Karpas-422 (cell line): Measurements from ENCODE around the gene FN3KRP. TPM values are rescaled to one million over a fixed set of nuclear protein-coding genes. Genes with fewer than 3 reads are reported as not detected.

Source experiments
- DNase-seq: peaks from one replicate; pipeline ENCODE4 v3.0.0-alpha.2; 2015
- H2AFZ ChIP-seq: fragments of 200-600 bp; sonication (generic); 2 replicates; pipeline ENCODE4 v1.6.1; 2014; ENCODE audit warnings: antibody characterized with exemption, low read length, mixed read lengths
- H3K27ac ChIP-seq: fragments of 200-600 bp; sonication (generic); 2 replicates; pipeline ENCODE4 v1.5.1; 2014; ENCODE audit warnings: mild to moderate bottlenecking, low read length, moderate library complexity
- H3K27me3 ChIP-seq: fragments of 200-600 bp; sonication (generic); 2 replicates; pipeline ENCODE4 v1.6.1; 2014; ENCODE audit warnings: low read length, mixed read lengths
- H3K36me3 ChIP-seq: fragments of 200-600 bp; sonication (generic); 2 replicates; pipeline ENCODE4 v1.6.1; 2014; ENCODE audit warnings: low read length, mixed read lengths; ENCODE audit not compliant: insufficient read depth
- H3K4me1 ChIP-seq: fragments of 200-600 bp; sonication (generic); 2 replicates; pipeline ENCODE4 v1.6.1; 2014; ENCODE audit warnings: mild to moderate bottlenecking, low read length, mixed read lengths
- H3K4me2 ChIP-seq: fragments of 200-600 bp; sonication (generic); 2 replicates; pipeline ENCODE4 v1.6.1; 2014; ENCODE audit warnings: low read length, low read depth, mild to moderate bottlenecking; ENCODE audit not compliant: poor library complexity, severe bottlenecking
- H3K4me3 ChIP-seq: fragments of 200-600 bp; sonication (generic); 2 replicates; pipeline ENCODE4 v1.5.1; 2014; ENCODE audit warnings: mild to moderate bottlenecking, antibody characterized with exemption, low read length, mixed read lengths
- H3K79me2 ChIP-seq: fragments of 200-600 bp; sonication (generic); 2 replicates; pipeline ENCODE4 v1.6.1; 2014; ENCODE audit warnings: mild to moderate bottlenecking, low read length, mixed read lengths
- H3K9ac ChIP-seq: fragments of 200-600 bp; sonication (generic); 2 replicates; pipeline ENCODE4 v1.6.0; 2014; ENCODE audit warnings: low read length
- H3K9me2 ChIP-seq: fragments of 200-600 bp; sonication (generic), shearing (Covaris generic); replicated peaks from 2 replicates; pipeline ENCODE4 v1.6.0; 2014; ENCODE audit warnings: mild to moderate bottlenecking, low read length, moderate library complexity; ENCODE audit not compliant: insufficient read depth
- H3K9me3 ChIP-seq: fragments of 300-700, 200-600 bp; sonication (generic); 2 replicates; pipeline ENCODE4 v1.6.1; 2014; ENCODE audit warnings: low read length, mixed read lengths
- H4K20me1 ChIP-seq: fragments of 200-600 bp; sonication (generic); 2 replicates; pipeline ENCODE4 v1.6.1; 2014; ENCODE audit warnings: mild to moderate bottlenecking, antibody characterized with exemption, low read length, low read depth; ENCODE audit not compliant: insufficient read depth
- total RNA-seq: library from RNA; depleted of rRNA; stranded (reverse); fragments of >200 nt; shearing (Covaris generic); gene quantifications from 2 replicates; pipeline ENCODE4 v1.2.3, GENCODE V29; 2014; ENCODE audit warnings: low replicate concordance

Gene FN3KRP
- total RNA-seq, 1 experiment from 2014 or later, result 6.2 TPM

- no peaks in the 10 kb centered on the region for H3K9me2 ChIP-seq
- no peak overlapping the region for H3K4me3 ChIP-seq
- H3K4me2 ChIP-seq, result no peak overlapping the region
- no peaks in the 10 kb centered on the region for H3K79me2 ChIP-seq
- H4K20me1 ChIP-seq, result no peaks in the 10 kb centered on the region
- DNase-seq, result no peak
- H3K4me1 ChIP-seq, result no peaks in the 10 kb centered on the region
- H3K9me3 ChIP-seq, result peaks cover 8% of the 10 kb centered on the region
- no peak overlapping the region for H3K9ac ChIP-seq
- H3K36me3 ChIP-seq, result no peaks in the 10 kb centered on the region
- no peaks in the 10 kb centered on the region for H3K27me3 ChIP-seq
- H3K27ac ChIP-seq, result no peak overlapping the region
- H2AFZ ChIP-seq, result no peak overlapping the region
These were observed 31.2 kb upstream of the FN3KRP start for GRCh38 chr17:82685291-82685690.

- Histone ChIP-seq H3K9ac (no peak overlapping the region), H3K27ac (no peak overlapping the region), H3K36me3 (no peaks in the 10 kb centered on the region), H3K4me3 (no peak overlapping the region), H3K4me2 (no peak overlapping the region), H3K27me3 (no peaks in the 10 kb centered on the region), H4K20me1 (no peaks in the 10 kb centered on the region), H2AFZ (no peak overlapping the region), H3K9me2 (no peaks in the 10 kb centered on the region), H3K79me2 (no peaks in the 10 kb centered on the region), H3K4me1 (no peaks in the 10 kb centered on the region), H3K9me3 (peaks cover 3% of the 10 kb centered on the region; the same call in 1 of the 2 replicates)
- no peak for DNase-seq
These were observed 29.9 kb upstream of the FN3KRP start for GRCh38 chr17:82686366-82687324.

- Histone ChIP-seq H3K79me2 (no peaks in the 10 kb centered on the region), H3K27me3 (no peaks in the 10 kb centered on the region), H3K27ac (no peak overlapping the region), H3K4me3 (no peak overlapping the region), H3K9me2 (no peaks in the 10 kb centered on the region), H4K20me1 (no peaks in the 10 kb centered on the region), H3K4me1 (no peaks in the 10 kb centered on the region), H3K9ac (no peak overlapping the region), H3K36me3 (no peaks in the 10 kb centered on the region), H2AFZ (no peak overlapping the region), H3K9me3 (no peaks in the 10 kb centered on the region; the same call in 1 of the 2 replicates), H3K4me2 (no peak overlapping the region)
- DNase-seq, result no peak
These were observed 29.1 kb upstream of the FN3KRP start for GRCh38 chr17:82687375-82687861.

DNA sequence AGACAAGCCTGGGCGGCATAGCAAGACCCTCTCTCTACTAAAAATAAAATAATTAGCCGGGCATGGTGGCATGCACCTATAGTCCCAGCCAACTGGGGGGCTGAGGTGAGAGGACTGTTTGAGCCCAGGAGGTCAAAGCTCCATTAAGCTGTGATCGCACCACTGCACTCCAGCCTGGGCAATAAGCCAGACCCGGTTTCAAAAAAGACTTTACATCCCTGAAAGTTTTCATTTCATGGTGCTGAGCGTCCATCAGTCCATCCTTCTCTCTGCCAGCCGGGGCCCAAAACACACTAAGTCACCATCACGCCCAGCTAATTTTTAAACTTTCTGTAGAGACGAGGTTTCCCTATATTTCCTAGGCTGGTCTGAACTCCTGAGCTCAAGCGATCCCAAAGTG, 28.6 kb upstream of the FN3KRP start:
- Histone ChIP-seq H2AFZ (no peak overlapping the region), H3K4me2 (no peak overlapping the region), H3K9ac (no peak overlapping the region), H3K27me3 (no peaks in the 10 kb centered on the region), H3K36me3 (no peaks in the 10 kb centered on the region), H3K27ac (no peak overlapping the region), H3K4me3 (no peak overlapping the region), H3K79me2 (no peaks in the 10 kb centered on the region), H4K20me1 (no peaks in the 10 kb centered on the region), H3K4me1 (no peaks in the 10 kb centered on the region), H3K9me3 (no peaks in the 10 kb centered on the region), H3K9me2 (no peaks in the 10 kb centered on the region)
- no peak for DNase-seq

DNA sequence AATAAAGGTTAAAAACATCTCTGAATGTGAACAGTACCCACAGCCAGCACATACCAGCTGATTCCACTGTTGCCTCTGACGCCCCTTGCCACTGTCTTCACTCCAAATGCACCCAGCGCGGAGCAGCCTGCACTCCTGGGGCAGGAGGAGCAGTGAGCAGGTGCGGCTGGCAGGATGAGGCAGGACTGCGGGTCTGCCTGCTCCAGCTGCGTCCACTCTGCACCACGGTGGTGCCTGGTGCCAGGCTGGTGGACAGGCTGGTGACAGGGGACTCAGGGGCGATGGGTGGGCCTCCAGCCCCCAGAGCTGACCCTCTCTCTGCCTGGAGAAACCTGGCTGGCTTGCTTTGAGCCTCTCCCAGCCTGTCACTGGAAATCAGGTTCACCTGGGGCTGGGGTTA, 27.4 kb upstream of the FN3KRP start:
- H3K27me3 ChIP-seq, result no peaks in the 10 kb centered on the region
- no peak overlapping the region for H3K4me2 ChIP-seq
- H3K4me3 ChIP-seq, result no peak overlapping the region
- H3K79me2 ChIP-seq, result no peaks in the 10 kb centered on the region
- H2AFZ ChIP-seq, result no peak overlapping the region
- no peaks in the 10 kb centered on the region for H3K9me2 ChIP-seq
- no peaks in the 10 kb centered on the region for H4K20me1 ChIP-seq
- no peak overlapping the region for H3K27ac ChIP-seq
- H3K9me3 ChIP-seq, result no peaks in the 10 kb centered on the region
- no peak overlapping the region for H3K9ac ChIP-seq
- H3K4me1 ChIP-seq, result no peaks in the 10 kb centered on the region
- no peaks in the 10 kb centered on the region; the same call in 1 of the 2 replicates for H3K36me3 ChIP-seq
- no peak for DNase-seq

DNA sequence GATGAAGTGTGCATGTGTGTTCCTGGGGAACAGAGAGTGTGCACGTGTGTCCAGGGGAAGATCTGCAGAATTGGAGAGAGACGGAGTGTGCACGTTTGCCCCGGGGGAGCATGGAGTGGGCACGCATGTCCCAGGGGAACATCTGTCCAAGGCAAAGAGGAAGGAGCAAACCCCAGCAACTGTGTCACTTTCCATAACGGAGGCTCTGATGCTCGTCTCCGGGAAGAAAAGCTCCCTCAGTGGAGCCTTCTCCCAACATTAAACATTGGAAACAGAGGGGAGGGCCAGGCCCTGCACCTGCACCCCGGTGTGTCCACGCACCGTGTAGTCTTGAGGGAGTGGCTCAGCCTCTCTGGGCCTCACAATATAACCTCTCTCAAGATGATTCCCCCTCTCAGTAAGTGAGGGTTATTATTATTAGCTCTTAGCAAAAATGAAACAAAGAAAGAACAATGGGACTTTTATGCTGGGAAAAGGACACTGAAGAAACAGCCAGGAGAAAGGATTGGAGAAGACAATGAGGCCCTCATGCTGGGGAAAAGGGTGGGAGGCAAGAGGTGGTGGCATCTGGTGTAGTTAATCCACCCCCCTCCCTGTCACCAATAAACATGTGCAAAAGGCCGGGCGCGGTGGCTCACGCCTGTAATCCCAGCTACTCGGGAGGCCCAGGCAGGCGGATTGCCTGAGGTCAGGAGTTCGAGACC, 25.6 kb upstream of the FN3KRP start:
- no peaks in the 10 kb centered on the region for H3K4me1 ChIP-seq
- no peak overlapping the region for H3K4me3 ChIP-seq
- H3K27ac ChIP-seq, result no peak overlapping the region
- no peak for DNase-seq
- H3K27me3 ChIP-seq, result no peaks in the 10 kb centered on the region
- H3K79me2 ChIP-seq, result no peaks in the 10 kb centered on the region
- no peak overlapping the region for H3K4me2 ChIP-seq
- no peaks in the 10 kb centered on the region for H4K20me1 ChIP-seq
- H3K36me3 ChIP-seq, result no peaks in the 10 kb centered on the region; the same call in 1 of the 2 replicates
- H3K9me3 ChIP-seq, result peaks cover 3% of the 10 kb centered on the region; the same call in 1 of the 2 replicates
- H3K9ac ChIP-seq, result no peak overlapping the region
- no peak overlapping the region for H2AFZ ChIP-seq
- H3K9me2 ChIP-seq, result no peaks in the 10 kb centered on the region

- H3K9ac ChIP-seq, result no peak overlapping the region
- no peak for DNase-seq
- H3K4me3 ChIP-seq, result no peak overlapping the region
- no peaks in the 10 kb centered on the region for H3K9me2 ChIP-seq
- no peaks in the 10 kb centered on the region for H4K20me1 ChIP-seq
- no peaks in the 10 kb centered on the region for H3K4me1 ChIP-seq
- H2AFZ ChIP-seq, result no peak overlapping the region
- H3K4me2 ChIP-seq, result no peak overlapping the region
- H3K79me2 ChIP-seq, result no peaks in the 10 kb centered on the region
- H3K9me3 ChIP-seq, result peaks cover 3% of the 10 kb centered on the region; the same call in 1 of the 2 replicates
- H3K27ac ChIP-seq, result no peak overlapping the region
- no peaks in the 10 kb centered on the region; the same call in 1 of the 2 replicates for H3K36me3 ChIP-seq
- no peaks in the 10 kb centered on the region for H3K27me3 ChIP-seq
These were observed 24.8 kb upstream of the FN3KRP start for GRCh38 chr17:82691714-82692113.

GRCh38 chr17:82692268-82692667, 24.2 kb upstream of the FN3KRP start:
- no peak overlapping the region for H3K4me2 ChIP-seq
- no peak for DNase-seq
- no peaks in the 10 kb centered on the region for H3K79me2 ChIP-seq
- no peak overlapping the region for H3K27ac ChIP-seq
- no peaks in the 10 kb centered on the region for H3K4me1 ChIP-seq
- H2AFZ ChIP-seq, result no peak overlapping the region
- H4K20me1 ChIP-seq, result no peaks in the 10 kb centered on the region
- H3K9me2 ChIP-seq, result no peaks in the 10 kb centered on the region
- H3K9me3 ChIP-seq, result peaks cover 3% of the 10 kb centered on the region; the same call in 1 of the 2 replicates
- H3K36me3 ChIP-seq, result no peaks in the 10 kb centered on the region; the same call in 1 of the 2 replicates
- no peak overlapping the region for H3K4me3 ChIP-seq
- no peak overlapping the region for H3K9ac ChIP-seq
- no peaks in the 10 kb centered on the region for H3K27me3 ChIP-seq
